Mammary epithelial cell (primary cell): ENCODE results near the gene ADCY6.

ENCODE experiments used
- EZH2 ChIP-seq: IDR thresholded peaks from 2 replicates; pipeline ENCODE4 v1.6.1; 2012; ENCODE audit warnings: low read length, inconsistent platforms, borderline replicate concordance
- TF ChIP-seq, protein P1 (sequence below), 2 donors: IDR thresholded peaks in 1 of 2; conservative IDR thresholded peaks in 1 of 2; 2 replicates each; pipeline ENCODE4 v1.5.1; 2011 to 2012; ENCODE audit warnings: inconsistent platforms in 2 of 2, low read length in 2 of 2, mild to moderate bottlenecking in 2 of 2, control low read depth in 1 of 2, low read depth in 1 of 2; ENCODE audit not compliant: insufficient read depth in 1 of 2; ENCODE audit errors: extremely low read depth in 1 of 2

DNA sequence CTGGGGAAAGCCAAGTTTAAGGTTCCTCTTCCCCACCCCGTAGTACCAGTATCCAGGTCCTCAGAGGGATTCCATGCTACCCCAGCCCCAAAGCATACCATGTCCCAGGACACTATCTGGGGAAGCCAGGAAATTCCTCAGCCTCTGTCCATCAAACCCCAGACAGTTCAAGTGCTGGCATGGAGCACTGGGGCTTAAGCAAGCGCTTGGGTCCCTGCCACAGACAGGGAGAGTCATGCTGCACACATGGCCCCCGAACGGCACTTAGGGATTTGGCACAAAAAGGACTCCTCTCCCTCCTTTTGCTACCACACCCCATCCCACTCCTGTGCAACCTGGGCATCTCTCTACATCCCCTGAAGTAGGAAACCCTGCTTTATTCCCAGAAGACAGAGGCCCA, 21.8 kb downstream of the ADCY6 start:
- TF ChIP-seq EZH2: no peak
- TF ChIP-seq, protein P1, sequence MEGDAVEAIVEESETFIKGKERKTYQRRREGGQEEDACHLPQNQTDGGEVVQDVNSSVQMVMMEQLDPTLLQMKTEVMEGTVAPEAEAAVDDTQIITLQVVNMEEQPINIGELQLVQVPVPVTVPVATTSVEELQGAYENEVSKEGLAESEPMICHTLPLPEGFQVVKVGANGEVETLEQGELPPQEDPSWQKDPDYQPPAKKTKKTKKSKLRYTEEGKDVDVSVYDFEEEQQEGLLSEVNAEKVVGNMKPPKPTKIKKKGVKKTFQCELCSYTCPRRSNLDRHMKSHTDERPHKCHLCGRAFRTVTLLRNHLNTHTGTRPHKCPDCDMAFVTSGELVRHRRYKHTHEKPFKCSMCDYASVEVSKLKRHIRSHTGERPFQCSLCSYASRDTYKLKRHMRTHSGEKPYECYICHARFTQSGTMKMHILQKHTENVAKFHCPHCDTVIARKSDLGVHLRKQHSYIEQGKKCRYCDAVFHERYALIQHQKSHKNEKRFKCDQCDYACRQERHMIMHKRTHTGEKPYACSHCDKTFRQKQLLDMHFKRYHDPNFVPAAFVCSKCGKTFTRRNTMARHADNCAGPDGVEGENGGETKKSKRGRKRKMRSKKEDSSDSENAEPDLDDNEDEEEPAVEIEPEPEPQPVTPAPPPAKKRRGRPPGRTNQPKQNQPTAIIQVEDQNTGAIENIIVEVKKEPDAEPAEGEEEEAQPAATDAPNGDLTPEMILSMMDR (conservative IDR thresholded peaks at IDR 0.05 in 1 of 2, IDR thresholded peaks at IDR 0.05 in 1 of 2; ENCODE audit: extremely low read depth in 1 of 2, insufficient read depth in 1 of 2, low read depth in 1 of 2, low read length in 2 of 2): no peak
